K562 (cell line): ENCODE data around the gene DCTN1. TPM values are rescaled to one million over a fixed set of nuclear protein-coding genes. Genes with fewer than 3 reads are reported as not detected.

Experiments
- CUX1 ChIP-seq: fragments of 200-800 bp; sonication (Bioruptor generic); IDR thresholded peaks from 2 replicates; pipeline ENCODE4 v1.6.1; 2016; ENCODE audit warnings: missing genetic modification characterization, missing compliant biosample characterization
- E2F8 ChIP-seq: fragments of 450-650 bp; IDR thresholded peaks from 2 replicates; pipeline ENCODE4 v1.7.1; 2018; ENCODE audit warnings: mild to moderate bottlenecking, low read depth; ENCODE audit not compliant: partially characterized antibody
- HIVEP1 ChIP-seq: fragments of 250-450 bp; sonication (Bioruptor Pico); IDR thresholded peaks from 2 replicates; pipeline ENCODE4 v1.4.0; 2020; ENCODE audit warnings: mild to moderate bottlenecking
- JUND ChIP-seq, 2 experiments: IDR thresholded peaks; 2 replicates in 1 of 2; 3 replicates in 1 of 2; pipeline ENCODE4 v1.6.1; 2011; ENCODE audit warnings: borderline replicate concordance in 2 of 2, low read depth in 2 of 2, low read length in 2 of 2, improper control_type of control experiment in 1 of 2, missing biosample characterization in 1 of 2, missing genetic modification characterization in 1 of 2, missing genetic modification reagents in 1 of 2
- MYC ChIP-seq, 2 experiments: fragments of 250-450 bp in 1 of 2; sonication (Bioruptor Pico) in 1 of 2; IDR thresholded peaks; 2 replicates each; pipeline versions ENCODE4 v1.5.1 to v1.6.1; 2012 to 2021; ENCODE audit warnings: low read depth in 2 of 2, borderline replicate concordance in 1 of 2, improper control_type of control experiment in 1 of 2, low read length in 1 of 2, mild to moderate bottlenecking in 1 of 2, moderate library complexity in 1 of 2
- NR1H2 ChIP-seq: sonication (generic); formaldehyde crosslinking; IDR thresholded peaks from 2 replicates; pipeline ENCODE4 v1.4.0; 2020; ENCODE audit warnings: mild to moderate bottlenecking, missing genetic modification reagents
- PHB ChIP-seq: fragments of 250-450 bp; sonication (Bioruptor Pico); IDR thresholded peaks from 2 replicates; pipeline ENCODE4 v1.5.0; 2021
- POLR2A ChIP-seq: fragments of 450-650 bp; conservative IDR thresholded peaks from 2 replicates; pipeline ENCODE4 v1.6.1; 2016
- RUNX1 ChIP-seq: sonication (generic); IDR thresholded peaks from 2 replicates; pipeline ENCODE4 v1.6.1; 2016; ENCODE audit warnings: antibody characterized with exemption, low read depth
- SIN3A ChIP-seq, 2 experiments: fragments of 150-350 bp in 1 of 2; IDR thresholded peaks; 2 replicates each; pipeline ENCODE4 v1.6.1; 2011 to 2016; ENCODE audit warnings: borderline replicate concordance in 2 of 2, low read depth in 2 of 2, low read length in 2 of 2, mild to moderate bottlenecking in 2 of 2, moderate library complexity in 2 of 2; ENCODE audit not compliant: control insufficient read depth in 1 of 2
- SMAD2 ChIP-seq: fragments of 150-350 bp; IDR thresholded peaks from 2 replicates; pipeline ENCODE4 v1.6.1; 2014; ENCODE audit warnings: low read depth, mild to moderate bottlenecking, low read length
- STAG1 ChIP-seq: sonication (generic); formaldehyde crosslinking; IDR thresholded peaks from 2 replicates; pipeline ENCODE4 v1.5.0; 2020; ENCODE audit warnings: missing genetic modification reagents, borderline replicate concordance
- USF1 ChIP-seq: sonication (generic); formaldehyde crosslinking; IDR thresholded peaks from 2 replicates; pipeline ENCODE4 v1.9.0; 2022; ENCODE audit warnings: mild to moderate bottlenecking, missing genetic modification reagents
- ZBTB49 ChIP-seq: sonication (generic); formaldehyde crosslinking; IDR thresholded peaks from 2 replicates; pipeline ENCODE4 v1.8.0; 2022; ENCODE audit warnings: missing genetic modification reagents, mild to moderate bottlenecking, borderline replicate concordance
- ZEB2 ChIP-seq: fragments of 450-650 bp; IDR thresholded peaks from 2 replicates; pipeline ENCODE4 v1.6.1; 2016
- polyA plus RNA-seq, 8 experiments: library from polyadenylated mRNA; depleted of rRNA in 4 of 8; stranded (reverse) in 5 of 8; unstranded in 3 of 8; fragments of >200 nt; fragmentation: Nextera tagmentation in 2 of 8; fragmentation: Illumina TruSeq in 1 of 8; extraction: Ambion mirVana in 2 of 8; extraction: Trizol in 1 of 8; gene quantifications; 2 replicates each; pipeline versions ENCODE4 v1.2.1 to v1.2.3, GENCODE V29; 2011 to 2014; ENCODE audit warnings: inconsistent platforms in 1 of 8, missing spikeins in 1 of 8
- total RNA-seq, 7 experiments: library from RNA; depleted of rRNA in 6 of 7; stranded (reverse); fragments of >200 nt in 6 of 7; fragmentation: Illumina TruSeq in 2 of 7; extraction: Trizol in 2 of 7; gene quantifications; 2 replicates each; pipeline versions ENCODE4 v1.2.1 to v1.2.3, GENCODE V29; 2011 to 2021; ENCODE audit warnings: low replicate concordance in 1 of 7

The DCTN1 gene
- total and polyA plus RNA-seq, 9 of the 15 experiments (the other 6 are each of a cell fraction or from before 2014, with no cell fraction given): 23.9 to 71.7 (median 45.0) TPM

- TF ChIP-seq MYC (IDR thresholded peaks at IDR 0.05; ENCODE audit: low read depth, low read length): no peak
- no peak for TF ChIP-seq MYC (CRISPR knock-in tag; IDR thresholded peaks at IDR 0.05; ENCODE audit: borderline replicate concordance, low read depth)
- no peak for TF ChIP-seq NR1H2 (CRISPR knock-in tag)
- TF ChIP-seq POLR2A: no peak
- no peak for TF ChIP-seq USF1
- TF ChIP-seq RUNX1: no peak
- TF ChIP-seq SIN3A (IDR thresholded peaks at IDR 0.05; ENCODE audit: borderline replicate concordance in 2 of 2, control insufficient read depth in 1 of 2, low read depth in 2 of 2, low read length in 2 of 2): no peak; a peak in 1 of 4 replicates
- no peak for TF ChIP-seq SMAD2
- TF ChIP-seq E2F8: no peak
- TF ChIP-seq ZBTB49 (CRISPR knock-in tag): no peak
- TF ChIP-seq JUND (IDR thresholded peaks at IDR 0.05; ENCODE audit: borderline replicate concordance, low read depth, low read length): 0 out of 2 replicates have a peak, but pooled peaks have one; percentile 14
- TF ChIP-seq JUND (tag; IDR thresholded peaks at IDR 0.05; ENCODE audit: borderline replicate concordance, low read depth, low read length): no peak
- TF ChIP-seq HIVEP1: no peak
- TF ChIP-seq CUX1 (CRISPR knock-in tag): no peak
- no peak for TF ChIP-seq STAG1 (CRISPR knock-in tag)
- no peak for TF ChIP-seq PHB
- TF ChIP-seq ZEB2: no peak
These were observed 41.2 kb upstream of the DCTN1 start, which contains the start of the genes C2orf81 and WDR54 (continued) for GRCh38 chr2:74421221-74421870.
